ENCODE results near the gene MNT. TPM values are rescaled to one million over a fixed set of nuclear protein-coding genes. Genes with fewer than 3 reads are reported as not detected.

The MNT gene
- total RNA-seq, 5 donors from 2014 or later (not counting 1 experiment from before 2014, with no cell fraction given) = 43.0 to 97.8 (median 58.2) TPM

DNA sequence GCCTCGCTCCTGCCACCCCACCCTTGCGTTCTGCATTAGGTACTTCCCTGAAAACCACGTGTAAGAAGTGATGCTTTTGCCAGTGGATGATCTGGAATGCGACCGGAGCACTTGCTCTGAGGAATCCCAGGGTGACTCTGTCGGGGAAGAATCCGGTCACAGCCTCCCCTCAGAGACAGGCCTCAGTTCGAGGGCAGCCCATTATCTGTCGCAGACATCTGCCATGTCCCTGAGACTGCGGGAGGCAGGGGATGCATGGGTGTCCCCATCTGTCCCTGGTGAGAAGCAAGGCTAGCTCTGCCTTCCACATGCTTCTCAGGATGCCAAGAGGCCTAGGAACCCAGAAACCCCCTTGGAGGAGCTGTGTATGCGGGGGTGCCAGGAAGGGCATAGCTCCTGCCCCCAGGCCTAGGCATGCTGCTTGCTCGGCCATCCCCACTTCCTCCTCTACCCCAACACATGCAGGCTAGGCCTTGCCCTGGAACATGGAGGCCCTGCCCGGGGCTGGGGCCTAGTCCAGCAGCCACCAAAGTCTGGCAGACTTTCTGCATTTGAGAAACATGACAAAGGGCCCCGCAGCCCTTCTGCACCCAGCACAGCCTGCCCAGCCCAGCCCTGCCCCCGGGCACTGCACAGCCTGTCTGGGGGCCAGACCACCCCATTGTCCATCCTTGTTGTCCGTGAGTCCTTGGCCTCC lies 20.5 kb downstream of the MNT start:
- DNase-seq (no peak), ATAC-seq (replicated peaks in 1 of 4) (no peak)
- no peak overlapping the region for H3K4me3 ChIP-seq (ENCODE audit: control insufficient read depth in 1 of 2, extremely low read depth in 1 of 2, low read length in 1 of 2)
- ChIA-PET POLR2A (no interaction called here), CTCF (interaction anchor here (3.8 to 6.5 kb wide), 2 partner anchors 36 kb away, joined by 49 to 231 read pairs; no protein-coding TSS in a partner anchor)
- no peaks in the 10 kb centered on the region for H3K27me3 ChIP-seq (replicated peaks in 1 of 2; ENCODE audit: control insufficient read depth in 2 of 2, extremely low read depth in 1 of 2, insufficient read depth in 2 of 2, low read length in 1 of 2)
- Mint-ChIP-seq H3K4me3 (no peak overlapping the region), H3K4me1 (peaks cover 0 to 9% (median 7%) of the 10 kb centered on the region in 3 donors), H3K27ac (no peak overlapping the region), H3K36me3 (peaks cover 7% of the 10 kb centered on the region), H3K27me3 (no peaks in the 10 kb centered on the region), H3K9me3 (no peaks in the 10 kb centered on the region)
- WGBS (ENCODE audit: insufficient coverage) = 92% methylated on average over 14 of the region's 16 CpGs
- H3K27ac ChIP-seq (ENCODE audit: low read length) = no peak overlapping the region
- H3K36me3 ChIP-seq (ENCODE audit: control insufficient read depth in 2 of 2, extremely low read depth in 1 of 2, insufficient read depth in 1 of 2, low read length in 1 of 2) = peaks cover 22 to 35% of the 10 kb centered on the region in 2 donors
- H3K9me3 ChIP-seq = no peaks in the 10 kb centered on the region
- peaks cover 0 to 12% of the 10 kb centered on the region in 2 experiments for H3K4me1 ChIP-seq (ENCODE audit: control insufficient read depth in 1 of 2, extremely low read depth in 1 of 2, insufficient read depth in 2 of 2, low read length in 2 of 2)

GRCh38 chr17:2379489-2380225 lies 21.2 kb downstream of the MNT start:
- H3K27ac Mint-ChIP-seq = no peak overlapping the region
- 92% methylated on average over 23 of the region's 25 CpGs for WGBS (ENCODE audit: insufficient coverage)
- POLR2A ChIA-PET = no interaction called here

GRCh38 chr17:2378905-2379304 lies 22.0 kb downstream of the MNT start:
- Mint-ChIP-seq H3K27ac (no peak overlapping the region), H3K9me3 (no peaks in the 10 kb centered on the region), H3K27me3 (no peaks in the 10 kb centered on the region), H3K4me3 (no peak overlapping the region), H3K4me1 (peaks cover 0 to 9% (median 7%) of the 10 kb centered on the region in 3 donors), H3K36me3 (peaks cover 7% of the 10 kb centered on the region)
- H3K4me1 ChIP-seq (ENCODE audit: control insufficient read depth in 1 of 2, extremely low read depth in 1 of 2, insufficient read depth in 2 of 2, low read length in 2 of 2) = peaks cover 0 to 12% of the 10 kb centered on the region in 2 experiments
- no peaks in the 10 kb centered on the region for H3K9me3 ChIP-seq
- H3K27ac ChIP-seq (ENCODE audit: low read length) = no peak overlapping the region
- no peaks in the 10 kb centered on the region for H3K27me3 ChIP-seq (replicated peaks in 1 of 2; ENCODE audit: control insufficient read depth in 2 of 2, extremely low read depth in 1 of 2, insufficient read depth in 2 of 2, low read length in 1 of 2)
- no peak overlapping the region for H3K4me3 ChIP-seq (ENCODE audit: control insufficient read depth in 1 of 2, extremely low read depth in 1 of 2, low read length in 1 of 2)
- POLR2A ChIA-PET = no interaction called here
- CTCF ChIA-PET = interaction anchor here (0.7 to 6.5 kb wide), 2 partner anchors 38 to 39 kb away, joined by 3 to 231 read pairs; no protein-coding TSS in a partner anchor
- no peak for DNase-seq
- 96% methylated on average over 9 of the region's 11 CpGs for WGBS (ENCODE audit: insufficient coverage)
- peaks cover 21 to 32% of the 10 kb centered on the region in 2 donors for H3K36me3 ChIP-seq (ENCODE audit: control insufficient read depth in 2 of 2, extremely low read depth in 1 of 2, insufficient read depth in 1 of 2, low read length in 1 of 2)
- ATAC-seq (replicated peaks in 1 of 4) = no peak

More at GRCh38 chr17:2379489-2380225, 21.2 kb downstream of the MNT start:
- CTCF ChIA-PET = interaction anchor here in 1 of 2 donors (6.5 kb wide), 1 partner anchor 37 kb away, joined by 231 read pairs; no protein-coding TSS in a partner anchor
- H3K27ac ChIP-seq (ENCODE audit: low read length) = no peak overlapping the region
- H3K27me3 ChIP-seq (replicated peaks in 1 of 2; ENCODE audit: control insufficient read depth in 2 of 2, extremely low read depth in 1 of 2, insufficient read depth in 2 of 2, low read length in 1 of 2) = no peaks in the 10 kb centered on the region
- H3K9me3 ChIP-seq = no peaks in the 10 kb centered on the region
- no peak overlapping the region for H3K4me3 ChIP-seq (ENCODE audit: control insufficient read depth in 1 of 2, extremely low read depth in 1 of 2, low read length in 1 of 2)
- peaks cover 0 to 12% of the 10 kb centered on the region in 2 experiments for H3K4me1 ChIP-seq (ENCODE audit: control insufficient read depth in 1 of 2, extremely low read depth in 1 of 2, insufficient read depth in 2 of 2, low read length in 2 of 2)
- Mint-ChIP-seq H3K36me3 (peaks cover 7% of the 10 kb centered on the region), H3K27me3 (no peaks in the 10 kb centered on the region), H3K4me1 (peaks cover 0 to 9% (median 7%) of the 10 kb centered on the region in 3 donors), H3K4me3 (no peak overlapping the region), H3K9me3 (no peaks in the 10 kb centered on the region)
- no peak for ATAC-seq (replicated peaks in 1 of 4)
- no peak for DNase-seq
- peaks cover 21 to 33% of the 10 kb centered on the region in 2 donors for H3K36me3 ChIP-seq (ENCODE audit: control insufficient read depth in 2 of 2, extremely low read depth in 1 of 2, insufficient read depth in 1 of 2, low read length in 1 of 2)

GRCh38 chr17:2377659-2378058 lies 23.2 kb downstream of the MNT start:
- Mint-ChIP-seq H3K4me1 (peaks cover 0 to 3% (median 2%) of the 10 kb centered on the region in 3 donors), H3K36me3 (peaks cover 10% of the 10 kb centered on the region), H3K27me3 (no peaks in the 10 kb centered on the region), H3K9me3 (no peaks in the 10 kb centered on the region), H3K27ac (no peak overlapping the region), H3K4me3 (no peak overlapping the region)
- DNase-seq (no peak), ATAC-seq (replicated peaks in 1 of 4) (no peak)
- no peak overlapping the region for H3K27ac ChIP-seq (ENCODE audit: low read length)
- peaks cover 0 to 7% of the 10 kb centered on the region in 2 experiments for H3K4me1 ChIP-seq (ENCODE audit: control insufficient read depth in 1 of 2, extremely low read depth in 1 of 2, insufficient read depth in 2 of 2, low read length in 2 of 2)
- peaks cover 24 to 37% of the 10 kb centered on the region in 2 donors for H3K36me3 ChIP-seq (ENCODE audit: control insufficient read depth in 2 of 2, extremely low read depth in 1 of 2, insufficient read depth in 1 of 2, low read length in 1 of 2)
- ChIA-PET POLR2A (no interaction called here), CTCF (no interaction called here)
- H3K9me3 ChIP-seq = no peaks in the 10 kb centered on the region
- no CpG with 5 or more reads among the region's 10 CpGs for WGBS (ENCODE audit: insufficient coverage)
- H3K4me3 ChIP-seq (ENCODE audit: control insufficient read depth in 1 of 2, extremely low read depth in 1 of 2, low read length in 1 of 2) = no peak overlapping the region
- no peaks in the 10 kb centered on the region for H3K27me3 ChIP-seq (replicated peaks in 1 of 2; ENCODE audit: control insufficient read depth in 2 of 2, extremely low read depth in 1 of 2, insufficient read depth in 2 of 2, low read length in 1 of 2)

DNA sequence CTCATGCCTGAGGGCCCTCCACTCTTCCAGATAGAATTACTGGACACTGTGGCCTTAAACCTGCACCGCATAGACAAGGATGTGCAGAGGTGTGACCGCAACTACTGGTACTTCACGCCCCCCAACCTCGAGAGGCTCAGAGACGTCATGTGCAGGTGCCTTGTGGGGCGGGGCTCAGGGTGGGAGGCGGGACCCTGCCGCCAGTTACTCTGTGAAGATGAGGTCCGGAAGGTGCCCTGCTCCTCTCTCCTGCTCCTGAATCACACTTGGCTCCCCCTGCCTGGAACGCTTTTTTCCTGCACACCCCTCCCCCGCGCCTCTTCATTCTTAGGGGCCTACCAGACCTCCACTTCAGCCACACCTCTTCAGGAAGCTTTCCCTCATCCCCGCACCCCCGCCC lies 24.8 kb downstream of the MNT start:
- H3K27me3 Mint-ChIP-seq = no peaks in the 10 kb centered on the region
- Histone ChIP-seq H3K4me1 (ENCODE audit: control insufficient read depth in 1 of 2, extremely low read depth in 1 of 2, insufficient read depth in 2 of 2, low read length in 2 of 2) (no peaks in the 10 kb centered on the region), H3K4me3 (ENCODE audit: control insufficient read depth in 1 of 2, extremely low read depth in 1 of 2, low read length in 1 of 2) (no peak overlapping the region), H3K36me3 (ENCODE audit: control insufficient read depth in 2 of 2, extremely low read depth in 1 of 2, insufficient read depth in 1 of 2, low read length in 1 of 2) (peaks cover 30 to 38% of the 10 kb centered on the region in 2 donors), H3K9me3 (no peaks in the 10 kb centered on the region), H3K27ac (ENCODE audit: low read length) (no peak overlapping the region), H3K27me3 (replicated peaks in 1 of 2; ENCODE audit: control insufficient read depth in 2 of 2, extremely low read depth in 1 of 2, insufficient read depth in 2 of 2, low read length in 1 of 2) (no peaks in the 10 kb centered on the region)
- no peaks in the 10 kb centered on the region for H3K4me1 Mint-ChIP-seq
- 92% methylated on average over 8 of the region's 14 CpGs for WGBS (ENCODE audit: insufficient coverage)
- CTCF ChIA-PET = no interaction called here
- DNase-seq (no peak), ATAC-seq (replicated peaks in 1 of 4) (no peak)
- H3K27ac Mint-ChIP-seq = no peak overlapping the region
- POLR2A ChIA-PET = no interaction called here
- H3K4me3 Mint-ChIP-seq = no peak overlapping the region
- no peaks in the 10 kb centered on the region for H3K9me3 Mint-ChIP-seq
- H3K36me3 Mint-ChIP-seq = peaks cover 10% of the 10 kb centered on the region

DNA sequence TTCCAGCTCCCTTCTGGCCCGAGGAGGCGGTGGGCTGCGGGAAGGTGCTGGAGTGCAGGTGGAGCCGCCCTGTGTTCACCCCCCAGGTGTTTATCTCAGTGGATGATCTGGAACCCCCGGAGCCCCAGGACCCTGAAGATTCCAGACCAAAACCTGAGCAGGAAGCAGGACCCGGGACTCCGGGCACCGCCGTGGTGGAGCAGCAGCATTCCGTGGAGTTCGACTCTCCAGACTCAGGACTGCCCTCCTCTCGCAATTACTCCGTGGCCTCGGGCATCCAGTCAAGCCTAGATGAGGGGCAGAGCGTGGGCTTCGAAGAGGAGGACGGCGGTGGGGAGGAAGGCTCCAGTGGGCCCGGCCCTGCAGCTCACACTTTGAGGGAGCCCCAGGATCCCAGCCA lies 25.5 kb downstream of the MNT start:
- Histone ChIP-seq H3K9me3 (no peaks in the 10 kb centered on the region), H3K4me1 (ENCODE audit: control insufficient read depth in 1 of 2, extremely low read depth in 1 of 2, insufficient read depth in 2 of 2, low read length in 2 of 2) (no peaks in the 10 kb centered on the region), H3K36me3 (ENCODE audit: control insufficient read depth in 2 of 2, extremely low read depth in 1 of 2, insufficient read depth in 1 of 2, low read length in 1 of 2) (peaks cover 31 to 36% of the 10 kb centered on the region in 2 donors), H3K4me3 (ENCODE audit: control insufficient read depth in 1 of 2, extremely low read depth in 1 of 2, low read length in 1 of 2) (no peak overlapping the region), H3K27me3 (replicated peaks in 1 of 2; ENCODE audit: control insufficient read depth in 2 of 2, extremely low read depth in 1 of 2, insufficient read depth in 2 of 2, low read length in 1 of 2) (no peaks in the 10 kb centered on the region), H3K27ac (ENCODE audit: low read length) (no peak overlapping the region)
- WGBS (ENCODE audit: insufficient coverage) = 96% methylated on average over 19 of the region's 19 CpGs
- Mint-ChIP-seq H3K27me3 (no peaks in the 10 kb centered on the region), H3K9me3 (no peaks in the 10 kb centered on the region), H3K4me1 (no peaks in the 10 kb centered on the region), H3K27ac (no peak overlapping the region), H3K4me3 (no peak overlapping the region), H3K36me3 (peaks cover 10% of the 10 kb centered on the region)
- no peak for ATAC-seq (replicated peaks in 1 of 4)
- POLR2A ChIA-PET = no interaction called here
- CTCF ChIA-PET = no interaction called here
- DNase-seq = no peak
